SU-DHL-6 (cell line): ENCODE results near the gene NEK3.
A peak's percentile ranks its signal among the peaks of the same experiment; 100 is the strongest.

Experiments
- H2AFZ ChIP-seq: fragments of 200-600 bp; sonication (generic); 2 replicates; pipeline ENCODE4 v1.6.1; 2014; ENCODE audit warnings: low read depth, mild to moderate bottlenecking, moderate library complexity, mixed read lengths, antibody characterized with exemption, low read length; ENCODE audit not compliant: severe bottlenecking
- H3F3A ChIP-seq: fragments of 200-600 bp; shearing (Covaris generic); 2 replicates; pipeline ENCODE4 v1.6.0; 2016; ENCODE audit warnings: antibody characterized with exemption, mild to moderate bottlenecking; ENCODE audit not compliant: insufficient read depth
- H3K27ac ChIP-seq: fragments of 200-600 bp; sonication (generic); 2 replicates; pipeline ENCODE4 v1.5.1; 2016; ENCODE audit warnings: low read depth, mild to moderate bottlenecking, low read length, moderate library complexity, mixed read lengths
- H3K27me3 ChIP-seq: fragments of 200-600 bp; sonication (generic), shearing (Covaris generic); 2 replicates; pipeline ENCODE4 v1.6.0; 2014; ENCODE audit warnings: mild to moderate bottlenecking, low read length
- H3K36me3 ChIP-seq: fragments of 200-600 bp; sonication (generic); 2 replicates; pipeline ENCODE4 v1.6.1; 2014; ENCODE audit warnings: mild to moderate bottlenecking, low read length, mixed read lengths
- H3K4me2 ChIP-seq: fragments of 300-600, 200-600 bp; shearing (Covaris generic), sonication (generic); 2 replicates; pipeline ENCODE4 v1.6.0; 2014; ENCODE audit warnings: low read length, low read depth, mild to moderate bottlenecking; ENCODE audit not compliant: poor library complexity, severe bottlenecking
- H3K4me3 ChIP-seq: fragments of 200-600 bp; sonication (generic); 2 replicates; pipeline ENCODE4 v1.5.1; 2014; ENCODE audit warnings: antibody characterized with exemption, low read length, mild to moderate bottlenecking, mixed read lengths; ENCODE audit not compliant: insufficient read depth, poor library complexity, severe bottlenecking
- H3K79me2 ChIP-seq: fragments of 200-600 bp; sonication (generic); 2 replicates; pipeline ENCODE4 v1.6.1; 2014; ENCODE audit warnings: mild to moderate bottlenecking, low read length, moderate library complexity; ENCODE audit not compliant: insufficient read depth
- H3K9ac ChIP-seq: fragments of 200-600 bp; sonication (generic); 2 replicates; pipeline ENCODE4 v1.7.0; 2014; ENCODE audit warnings: mild to moderate bottlenecking, low read length
- H3K9me2 ChIP-seq: fragments of 200-600 bp; sonication (generic); replicated peaks from 2 replicates; pipeline ENCODE4 v1.6.1; 2014; ENCODE audit warnings: low read length; ENCODE audit not compliant: insufficient read depth
- H3K9me3 ChIP-seq: fragments of 200-600 bp; sonication (generic); 2 replicates; pipeline ENCODE4 v1.6.1; 2014; ENCODE audit warnings: low read length, mixed read lengths; ENCODE audit not compliant: insufficient read depth
- H4K20me1 ChIP-seq: fragments of 200-600 bp; sonication (generic); 2 replicates; pipeline ENCODE4 v1.6.1; 2014; ENCODE audit warnings: low read depth, mild to moderate bottlenecking, antibody characterized with exemption, low read length, moderate library complexity, mixed read lengths
- EZH2phosphoT487 ChIP-seq: fragments of 200-600 bp; sonication (generic), shearing (Covaris generic); conservative IDR thresholded peaks from 2 replicates; pipeline ENCODE4 v1.6.1; 2018; ENCODE audit warnings: mild to moderate bottlenecking, antibody characterized with exemption, low read length, moderate library complexity, mixed read lengths
- TF ChIP-seq, protein P1 (sequence below): fragments of 200-600 bp; sonication (generic); IDR thresholded peaks from one replicate; pipeline ENCODE4 v1.5.1; 2017; ENCODE audit warnings: antibody characterized with exemption, mild to moderate bottlenecking, low read length, moderate library complexity; ENCODE audit not compliant: insufficient read depth, poor library complexity, severe bottlenecking

Gene NEK3

DNA sequence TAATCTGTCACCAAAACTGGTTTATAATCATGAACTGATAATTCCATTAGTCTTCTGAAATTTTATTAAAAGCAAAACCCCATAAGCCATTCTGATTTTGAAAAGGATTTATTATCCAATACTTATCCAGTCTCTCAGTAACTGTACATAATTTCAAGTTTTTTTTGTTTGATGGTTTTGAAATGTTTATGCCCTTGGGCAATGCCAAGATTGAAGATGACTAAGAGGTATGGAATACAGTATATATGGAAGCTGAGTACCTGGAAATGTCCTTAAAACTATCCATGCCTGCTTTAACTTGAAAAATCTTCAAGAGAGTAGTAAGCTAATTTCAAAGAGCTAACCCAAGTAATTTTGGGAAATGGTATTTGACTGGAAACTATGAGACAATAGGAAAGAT is 28.8 kb downstream of the NEK3 start:
- no peak overlapping the region for H3K27ac ChIP-seq
- TF ChIP-seq, protein P1, sequence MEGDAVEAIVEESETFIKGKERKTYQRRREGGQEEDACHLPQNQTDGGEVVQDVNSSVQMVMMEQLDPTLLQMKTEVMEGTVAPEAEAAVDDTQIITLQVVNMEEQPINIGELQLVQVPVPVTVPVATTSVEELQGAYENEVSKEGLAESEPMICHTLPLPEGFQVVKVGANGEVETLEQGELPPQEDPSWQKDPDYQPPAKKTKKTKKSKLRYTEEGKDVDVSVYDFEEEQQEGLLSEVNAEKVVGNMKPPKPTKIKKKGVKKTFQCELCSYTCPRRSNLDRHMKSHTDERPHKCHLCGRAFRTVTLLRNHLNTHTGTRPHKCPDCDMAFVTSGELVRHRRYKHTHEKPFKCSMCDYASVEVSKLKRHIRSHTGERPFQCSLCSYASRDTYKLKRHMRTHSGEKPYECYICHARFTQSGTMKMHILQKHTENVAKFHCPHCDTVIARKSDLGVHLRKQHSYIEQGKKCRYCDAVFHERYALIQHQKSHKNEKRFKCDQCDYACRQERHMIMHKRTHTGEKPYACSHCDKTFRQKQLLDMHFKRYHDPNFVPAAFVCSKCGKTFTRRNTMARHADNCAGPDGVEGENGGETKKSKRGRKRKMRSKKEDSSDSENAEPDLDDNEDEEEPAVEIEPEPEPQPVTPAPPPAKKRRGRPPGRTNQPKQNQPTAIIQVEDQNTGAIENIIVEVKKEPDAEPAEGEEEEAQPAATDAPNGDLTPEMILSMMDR, result no peak
- TF ChIP-seq EZH2phosphoT487, result no peak
- H3F3A ChIP-seq, result no peaks in the 10 kb centered on the region
- no peaks in the 10 kb centered on the region for H3K36me3 ChIP-seq
- no peaks in the 10 kb centered on the region for H3K9me2 ChIP-seq
- H3K9me3 ChIP-seq, result no peaks in the 10 kb centered on the region
- no peaks in the 10 kb centered on the region for H4K20me1 ChIP-seq
- H3K79me2 ChIP-seq, result no peaks in the 10 kb centered on the region
- no peak overlapping the region for H3K9ac ChIP-seq
- H2AFZ ChIP-seq, result no peak overlapping the region
- no peak overlapping the region for H3K4me2 ChIP-seq
- H3K4me3 ChIP-seq, result no peak overlapping the region
- H3K27me3 ChIP-seq, result no peaks in the 10 kb centered on the region

GRCh38 chr13:52128714-52129700 is 30.4 kb downstream of the NEK3 start, which contains the start of gene NEK5:
TSS of gene NEK5 (minus strand) at chr13:52129073. CDS start at chr13:52127482, 1,591 bp downstream.
- no peaks in the 10 kb centered on the region for H3K9me3 ChIP-seq
- no peaks in the 10 kb centered on the region for H3K36me3 ChIP-seq
- H3K4me2 ChIP-seq, result peak within 1 kb of the TSS; percentile 53
- peak within 1 kb of the TSS; percentile 58 for H2AFZ ChIP-seq
- H3K79me2 ChIP-seq, result no peaks in the 10 kb centered on the region
- H4K20me1 ChIP-seq, result no peaks in the 10 kb centered on the region
- H3K27ac ChIP-seq, result no peak within 1 kb of the TSS
- H3K9me2 ChIP-seq, result no peaks in the 10 kb centered on the region
- no peaks in the 10 kb centered on the region for H3F3A ChIP-seq
- H3K27me3 ChIP-seq, result no peaks in the 10 kb centered on the region
- peak within 1 kb of the TSS; percentile 42 for H3K4me3 ChIP-seq
- TF ChIP-seq, protein P1, result peak; percentile 38
- no peak for TF ChIP-seq EZH2phosphoT487
- H3K9ac ChIP-seq, result peak within 1 kb of the TSS; percentile 22; the same call in 1 of the 2 replicates

DNA sequence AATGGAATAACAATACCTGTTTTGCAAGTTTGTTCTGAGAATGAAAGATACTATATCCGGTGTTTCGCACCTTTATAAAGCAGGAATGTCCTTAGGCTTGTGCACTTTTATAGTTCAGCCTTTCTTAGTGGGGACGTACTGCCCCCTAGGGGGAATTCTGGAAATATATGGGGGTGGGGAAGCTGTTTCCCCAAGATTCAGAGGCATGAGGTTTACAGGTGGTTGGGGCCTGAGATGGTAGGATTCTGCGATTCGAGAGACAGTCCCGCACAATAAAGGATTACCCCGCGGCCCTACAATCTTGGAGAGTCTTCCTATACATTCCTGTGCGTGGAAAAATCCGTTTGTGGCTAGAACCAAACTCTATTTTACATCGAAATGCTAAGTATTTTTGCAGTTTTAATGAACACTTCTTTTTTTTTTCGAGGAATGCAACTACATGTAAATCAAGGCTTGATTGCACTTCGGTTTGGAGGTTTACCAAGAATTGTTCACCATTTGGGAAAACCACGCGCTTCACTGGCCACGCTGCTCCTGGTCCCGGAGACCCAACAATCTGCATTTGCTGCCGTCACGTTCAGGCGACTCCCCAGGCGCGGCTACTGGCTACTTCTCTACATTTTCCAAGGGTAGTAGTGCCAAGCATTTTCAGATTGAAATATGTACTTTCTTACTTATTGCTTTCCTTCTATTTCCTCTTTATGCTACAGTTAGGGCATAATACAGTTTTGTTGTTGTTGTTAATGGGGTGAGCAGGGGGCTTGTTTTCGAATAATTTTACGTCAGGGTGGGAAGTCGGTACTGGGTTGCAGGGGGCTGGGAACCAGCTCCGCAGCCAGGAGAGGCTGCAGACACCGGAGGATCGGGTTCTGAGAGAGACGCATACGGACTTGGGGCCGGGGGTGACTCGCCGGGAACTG is 31.4 kb downstream of the NEK3 start:
- H3K9me2 ChIP-seq, result no peaks in the 10 kb centered on the region
- H3K27ac ChIP-seq, result no peak overlapping the region
- no peaks in the 10 kb centered on the region for H3K36me3 ChIP-seq
- H3K9me3 ChIP-seq, result no peaks in the 10 kb centered on the region
- H3F3A ChIP-seq, result no peaks in the 10 kb centered on the region
- H3K27me3 ChIP-seq, result no peaks in the 10 kb centered on the region
- H2AFZ ChIP-seq, result peak overlapping the region; percentile 58
- peak overlapping the region; percentile 53 for H3K4me2 ChIP-seq
- TF ChIP-seq EZH2phosphoT487, result no peak
- TF ChIP-seq, protein P1, result peak; percentile 65
- H3K4me3 ChIP-seq, result peak overlapping the region; percentile 42
- H3K9ac ChIP-seq, result peak overlapping the region; percentile 22; the same call in 1 of the 2 replicates
- H4K20me1 ChIP-seq, result no peaks in the 10 kb centered on the region
- H3K79me2 ChIP-seq, result no peaks in the 10 kb centered on the region
